ENCODE data around the gene MPHOSPH6. TPM values are rescaled to one million over a fixed set of nuclear protein-coding genes. Genes with fewer than 3 reads are reported as not detected.
"Not testable (repeated sequence)": the region's sequence is repeated elsewhere in the genome, so short reads cannot be mapped to it uniquely, and the experiment has no call there.

Gene MPHOSPH6
- total and polyA plus RNA-seq, 7 donors: 5.3 to 38.4 (median 11.8) TPM

DNA sequence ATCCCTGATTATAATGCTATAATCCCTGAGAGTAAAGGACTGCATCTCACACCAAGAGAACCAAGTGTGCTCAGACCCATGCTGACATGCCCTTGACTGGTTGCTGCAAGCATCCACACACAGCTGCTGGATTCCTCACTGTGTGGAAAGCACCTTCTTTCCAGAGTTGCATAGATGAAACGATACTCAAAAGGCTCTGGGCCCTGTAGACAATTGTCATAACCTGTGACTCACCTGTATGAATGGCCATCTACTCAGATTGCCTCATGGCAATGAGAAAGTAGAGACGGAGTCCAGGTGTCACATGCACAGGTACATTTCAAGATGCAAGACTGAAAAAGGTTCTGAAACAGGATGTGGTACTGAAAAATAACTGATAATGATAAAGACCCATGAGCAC, 58.1 kb downstream of the MPHOSPH6 start:
- no peaks in the 10 kb centered on the region for H3K4me1 ChIP-seq
- H3K9me3 ChIP-seq: no peaks in the 10 kb centered on the region
- DNase-seq (no peak), ATAC-seq (no peak)
- H3K36me3 ChIP-seq (ENCODE audit: insufficient read depth in 1 of 2, low read depth in 1 of 2): no peaks in the 10 kb centered on the region
- no peak overlapping the region for H3K27ac ChIP-seq
- H3K4me3 ChIP-seq: no peak overlapping the region
- intact Hi-C loops (cut with DNase I): no loop called here
- WGBS, 3 donors: 60 to 64% (median 62%) methylated on average over 2 of the region's 2 CpGs
- peaks cover 0 to 7% (median 0%) of the 10 kb centered on the region in 3 donors for H3K27me3 ChIP-seq (ENCODE audit: insufficient read depth in 3 of 3, low read length in 2 of 3)
- no peak for TF ChIP-seq CTCF (IDR thresholded peaks at IDR 0.05)

- H3K4me3 ChIP-seq; intact Hi-C loops (cut with DNase I); H3K4me1 ChIP-seq; H3K27me3 ChIP-seq (ENCODE audit: insufficient read depth in 3 of 3, low read length in 2 of 3); H3K36me3 ChIP-seq (ENCODE audit: insufficient read depth in 1 of 2, low read depth in 1 of 2); ATAC-seq; H3K9me3 ChIP-seq; DNase-seq; H3K27ac ChIP-seq: not testable (repeated sequence)
- WGBS, 3 donors: 65 to 70% (median 68%) methylated on average over 3 of the region's 3 CpGs
Measured at GRCh38 chr16:82109266-82109665, 60.8 kb downstream of the MPHOSPH6 start.

DNA sequence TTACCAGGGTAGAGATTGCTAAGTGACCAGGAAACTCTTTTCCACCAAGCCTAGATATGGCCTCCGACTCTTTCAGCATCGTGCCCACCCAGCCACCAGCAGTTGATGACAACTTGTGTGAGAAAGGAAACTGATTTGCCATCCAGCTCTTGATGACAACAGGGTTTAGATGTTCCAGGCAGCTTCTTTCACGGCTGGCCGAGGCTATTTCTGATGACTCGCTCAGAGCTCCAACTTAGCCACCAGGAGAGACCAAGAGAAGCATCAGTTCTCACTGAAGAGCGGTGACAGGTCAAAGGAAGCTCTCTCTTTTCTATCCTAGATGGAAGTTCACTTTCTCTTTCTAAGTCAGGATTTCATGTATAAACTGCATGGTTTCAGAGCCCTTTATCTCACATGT, 61.2 kb downstream of the MPHOSPH6 start:
- intact Hi-C loops (cut with DNase I): no loop called here
- no peak for DNase-seq
- WGBS, 3 donors: 86 to 88% (median 87%) methylated on average over 6 of the region's 6 CpGs
- Histone ChIP-seq H3K27ac (no peak overlapping the region), H3K9me3 (no peaks in the 10 kb centered on the region), H3K4me1 (no peaks in the 10 kb centered on the region), H3K4me3 (no peak overlapping the region), H3K27me3 (ENCODE audit: insufficient read depth in 3 of 3, low read length in 2 of 3) (peaks cover 0 to 7% (median 0%) of the 10 kb centered on the region in 3 donors), H3K36me3 (ENCODE audit: insufficient read depth in 1 of 2, low read depth in 1 of 2) (no peaks in the 10 kb centered on the region)
- no peak for ATAC-seq
- TF ChIP-seq CTCF (IDR thresholded peaks at IDR 0.05): no peak

- Histone ChIP-seq H3K27ac (no peak overlapping the region), H3K36me3 (ENCODE audit: insufficient read depth in 1 of 2, low read depth in 1 of 2) (no peaks in the 10 kb centered on the region), H3K4me3 (no peak overlapping the region), H3K4me1 (no peaks in the 10 kb centered on the region), H3K27me3 (ENCODE audit: insufficient read depth in 3 of 3, low read length in 2 of 3) (peaks cover 0 to 7% (median 0%) of the 10 kb centered on the region in 3 donors), H3K9me3 (no peaks in the 10 kb centered on the region)
- TF ChIP-seq CTCF (IDR thresholded peaks at IDR 0.05): no peak
- WGBS, 3 donors: 81 to 86% (median 82%) methylated on average over 2 of the region's 2 CpGs
- ATAC-seq (no peak), DNase-seq (no peak)
- intact Hi-C loops (cut with DNase I): no loop called here
Measured at GRCh38 chr16:82108100-82108499, 61.9 kb downstream of the MPHOSPH6 start.

DNA sequence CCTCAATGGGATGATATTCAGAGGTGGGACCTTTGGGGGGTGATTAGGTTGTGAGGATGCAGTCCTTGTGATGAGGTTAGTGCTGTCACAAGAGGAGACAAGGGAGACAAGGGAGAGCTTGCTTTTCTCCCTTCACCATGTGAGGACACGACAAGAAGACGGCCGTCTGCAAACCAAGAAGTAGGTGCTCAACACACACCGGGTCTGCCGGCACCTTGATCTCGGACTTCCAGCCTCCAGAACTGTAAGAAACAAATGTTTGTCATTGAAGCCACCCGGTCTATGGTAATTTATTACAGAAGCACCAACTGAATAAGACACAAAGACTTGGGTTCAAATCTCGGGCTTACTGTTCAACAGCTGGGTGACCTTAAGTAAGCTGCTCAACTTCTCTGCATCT, 64.9 kb downstream of the MPHOSPH6 start:
- Histone ChIP-seq H3K36me3 (ENCODE audit: insufficient read depth in 1 of 2, low read depth in 1 of 2) (no peaks in the 10 kb centered on the region), H3K4me1 (no peaks in the 10 kb centered on the region), H3K27ac (no peak overlapping the region), H3K9me3 (no peaks in the 10 kb centered on the region), H3K27me3 (ENCODE audit: insufficient read depth in 3 of 3, low read length in 2 of 3) (peaks cover 0 to 7% (median 0%) of the 10 kb centered on the region in 3 donors), H3K4me3 (no peak overlapping the region)
- no peak for DNase-seq
- TF ChIP-seq CTCF (IDR thresholded peaks at IDR 0.05): no peak
- ATAC-seq: no peak
- 89 to 93% (median 89%) methylated on average over 8 of the region's 8 CpGs for WGBS, 3 donors
- intact Hi-C loops (cut with DNase I): no loop called here

Other genes with a start within 250 kb of the MPHOSPH6 start
- under 1 TPM in 2 of 4 donors, not detected in 2; 0.02 to 0.04 TPM for gene SDR42E1, start 158.8 kb downstream of the MPHOSPH6 start, total RNA-seq
- gene SDR42E1, start 158.8 kb downstream of the MPHOSPH6 start, polyA plus RNA-seq: under 1 TPM in 2 of 3 donors, not detected in 1; 0.01 to 0.03 TPM
- not detected for gene HSD17B2, start 135.0 kb downstream of the MPHOSPH6 start, total RNA-seq
- gene HSD17B2, start 135.0 kb downstream of the MPHOSPH6 start, polyA plus RNA-seq: under 1 TPM in 2 of 3 donors, not detected in 1; 0.16 to 0.19 TPM

All from psoas muscle (tissue), 8 donors.